HG03066 (cell line): ENCODE measurements around the gene SLC14A1.

Experiments used
- ATAC-seq: cut with Tn5 transposase; IDR thresholded peaks from one replicate; pipeline ENCODE4 v1.9.1; 2021; ENCODE audit warnings: low read depth; ENCODE audit not compliant: unreplicated experiment

Gene SLC14A1

DNA sequence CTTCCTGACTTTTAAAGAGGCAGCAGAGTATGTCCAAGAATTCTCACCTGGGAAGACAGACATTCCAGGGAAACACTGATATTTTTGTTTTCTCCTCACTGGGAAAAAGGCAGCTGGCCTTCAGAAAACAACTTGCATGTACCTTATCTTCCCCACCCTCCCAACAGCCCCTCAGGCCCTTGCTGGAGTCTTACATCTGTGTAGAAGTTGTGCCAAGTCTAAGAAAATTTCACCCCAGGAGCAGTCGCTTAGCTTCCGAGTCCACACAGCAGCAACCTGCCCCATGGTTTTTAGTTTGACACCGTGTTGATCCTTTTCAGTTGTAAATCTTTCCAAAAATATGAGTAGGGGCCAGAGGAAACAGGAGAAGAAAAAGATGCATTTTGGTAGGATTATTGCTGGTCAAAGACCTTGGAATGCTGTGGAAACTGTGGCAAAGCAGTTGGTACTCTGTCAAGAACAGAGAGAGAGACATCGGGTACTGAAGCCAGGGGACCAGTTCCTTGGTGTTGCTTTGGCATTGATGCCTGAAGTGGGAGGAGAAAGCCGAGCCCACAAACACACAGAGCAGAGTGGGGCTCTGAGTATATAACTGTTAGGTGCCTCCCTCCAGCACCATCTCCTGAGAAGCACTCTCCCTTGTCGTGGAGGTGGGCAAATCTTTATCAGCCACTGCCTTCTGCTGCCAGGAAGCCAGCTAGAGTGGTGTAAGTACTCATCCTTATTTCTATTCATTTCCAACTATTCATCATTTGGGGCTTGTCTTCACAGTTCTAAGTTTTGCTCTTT lies at the start of gene SLC14A1:
TSS of gene SLC14A1 (plus strand) at position 615 of the 789 bp plus-strand sequence. CDS start 6,140 bp downstream, outside the sequence.
- no peak for ATAC-seq

DNA sequence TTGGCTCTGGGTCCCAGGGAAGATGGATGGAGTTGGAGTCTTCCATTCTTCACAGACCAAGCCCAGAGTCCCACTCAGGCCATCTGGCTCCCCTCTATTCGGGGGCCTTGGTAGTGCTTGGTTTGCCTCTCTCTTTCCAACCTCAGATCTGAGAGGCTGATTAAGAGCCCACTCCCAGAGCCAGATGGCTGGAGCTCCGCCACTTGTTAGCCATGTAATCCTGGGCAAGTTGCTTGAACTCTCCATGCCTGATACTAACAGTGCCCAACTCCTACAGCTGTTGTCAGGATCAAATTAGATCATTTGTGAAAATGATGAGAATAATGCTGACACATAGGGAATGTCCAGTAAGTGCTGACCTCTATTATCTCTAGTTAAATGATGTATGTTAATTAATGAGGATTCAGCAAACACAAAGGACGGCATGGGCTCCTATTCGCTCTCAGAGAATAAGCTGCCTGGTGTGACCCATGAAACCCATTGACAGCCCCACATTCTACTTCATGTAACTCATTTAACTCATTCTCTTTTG lies 46.6 kb upstream of the SLC14A1 start:
- no peak for ATAC-seq

DNA sequence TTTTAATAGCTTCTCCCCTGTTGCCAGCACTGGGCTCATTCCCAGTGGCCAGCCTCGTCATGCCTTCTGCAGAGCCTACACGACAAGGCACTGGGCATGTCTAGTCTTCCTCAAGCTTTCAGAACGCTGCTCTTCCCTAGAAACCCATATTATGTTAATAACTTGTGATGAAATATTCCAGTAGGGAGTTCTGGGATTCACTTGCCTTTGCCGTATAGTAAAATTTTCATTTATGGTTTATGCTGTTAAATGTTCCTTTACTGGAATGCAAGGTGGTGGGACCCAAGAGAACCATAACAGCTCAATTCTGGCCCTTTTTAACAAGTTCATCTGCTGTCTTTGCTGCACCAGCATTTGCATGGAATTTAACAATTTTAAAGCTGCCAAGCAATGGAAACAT lies 45.5 kb upstream of the SLC14A1 start:
- ATAC-seq: no peak

DNA sequence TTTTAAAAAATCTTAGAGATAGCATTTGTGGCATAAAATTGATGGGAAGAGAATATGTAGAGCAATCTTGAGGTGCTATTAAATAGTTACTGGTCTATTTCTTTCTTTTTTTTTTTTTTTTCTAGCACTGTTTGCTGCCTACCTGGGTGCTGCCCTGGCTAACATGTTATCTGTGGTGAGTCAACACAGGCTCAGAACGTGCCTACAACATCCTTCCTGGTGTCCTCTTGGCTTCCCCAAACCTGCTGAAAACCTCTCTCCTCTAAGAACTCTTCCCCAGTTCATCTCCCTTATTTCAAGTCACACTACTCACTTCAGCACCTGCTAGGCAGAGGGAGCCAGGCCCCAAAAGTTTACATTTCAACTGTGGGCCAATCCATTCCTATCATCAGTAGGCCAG lies 45.1 kb upstream of the SLC14A1 start:
- ATAC-seq: no peak

DNA sequence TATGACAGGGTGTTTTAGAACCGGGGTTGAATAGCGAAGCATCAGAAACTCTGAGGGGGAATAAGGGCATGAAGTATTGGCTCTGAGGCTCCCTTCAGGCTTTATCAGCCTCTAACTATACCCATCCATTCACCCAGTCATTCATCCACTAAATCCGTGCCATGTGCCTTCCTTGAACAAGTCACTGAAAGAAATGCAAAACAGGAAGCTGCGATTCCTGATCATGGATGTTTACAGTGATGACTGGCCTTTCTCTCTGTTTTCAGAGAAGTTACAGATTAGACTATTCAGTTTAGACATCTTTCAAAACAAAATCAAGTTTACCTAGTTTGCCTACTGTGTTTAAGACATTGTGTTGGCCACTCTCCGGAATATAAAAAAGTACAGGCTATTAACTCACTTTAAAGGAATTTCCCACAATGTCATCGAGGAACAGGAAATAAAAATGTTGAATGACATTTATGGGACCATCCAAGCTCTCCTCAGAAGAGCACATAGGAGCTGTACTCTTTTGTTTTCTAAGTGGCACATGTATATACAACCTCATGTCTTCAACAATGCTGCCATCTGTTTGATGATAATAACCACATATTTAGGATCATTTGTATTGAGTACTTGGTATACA lies 43.8 kb upstream of the SLC14A1 start:
- ATAC-seq: no peak

DNA sequence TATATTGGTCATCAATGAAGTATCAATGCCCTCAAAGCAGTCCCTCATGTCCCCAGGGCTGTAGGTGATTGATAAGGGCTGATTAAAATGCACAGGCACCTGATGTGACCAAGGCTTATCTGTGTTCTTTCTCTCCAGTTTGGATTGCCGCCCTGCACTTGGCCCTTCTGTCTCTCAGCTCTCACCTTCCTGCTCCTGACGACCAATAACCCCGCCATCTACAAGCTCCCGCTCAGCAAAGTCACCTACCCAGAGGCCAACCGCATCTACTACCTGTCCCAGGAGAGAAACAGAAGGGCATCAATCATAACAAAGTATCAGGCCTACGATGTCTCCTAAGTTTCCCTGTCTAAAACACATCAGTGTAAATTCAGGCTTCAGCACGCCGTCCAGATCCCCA lies 41.8 kb upstream of the SLC14A1 start:
- no peak for ATAC-seq

DNA sequence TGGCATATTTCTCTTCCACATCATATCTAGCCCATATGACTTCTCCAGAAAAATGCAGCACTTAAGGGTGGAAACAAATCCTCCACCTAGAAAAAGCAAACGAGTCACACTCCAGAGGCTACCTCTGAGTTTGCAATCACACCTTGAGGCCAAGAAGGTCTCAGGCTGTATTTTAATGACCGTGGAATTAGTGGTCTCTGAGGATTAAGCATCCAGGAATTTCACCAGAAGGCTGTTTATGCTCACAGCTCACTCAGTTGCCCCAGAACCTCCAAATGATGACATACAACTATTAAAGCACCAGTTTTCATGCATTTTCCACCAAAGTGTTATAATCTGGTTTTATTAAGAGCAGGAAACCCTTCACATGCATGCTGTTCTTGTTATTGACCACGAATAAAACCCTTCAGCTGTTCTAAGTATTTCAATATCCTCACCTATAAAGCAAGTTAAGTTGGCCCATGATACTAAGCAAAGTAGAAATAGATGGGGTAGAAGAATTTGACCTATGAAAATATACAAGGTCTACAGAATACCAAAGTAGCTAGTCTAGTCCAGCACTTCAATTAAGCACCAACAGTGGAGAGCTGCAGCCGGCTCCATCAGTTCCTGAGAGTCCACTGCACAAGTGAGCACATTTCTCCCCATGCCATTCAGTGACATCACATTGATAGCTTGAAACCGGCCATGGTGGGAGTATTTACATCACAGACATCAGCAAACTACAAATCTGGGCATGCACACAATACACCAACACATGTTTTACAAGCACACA lies 39.5 kb upstream of the SLC14A1 start:
- ATAC-seq: no peak

DNA sequence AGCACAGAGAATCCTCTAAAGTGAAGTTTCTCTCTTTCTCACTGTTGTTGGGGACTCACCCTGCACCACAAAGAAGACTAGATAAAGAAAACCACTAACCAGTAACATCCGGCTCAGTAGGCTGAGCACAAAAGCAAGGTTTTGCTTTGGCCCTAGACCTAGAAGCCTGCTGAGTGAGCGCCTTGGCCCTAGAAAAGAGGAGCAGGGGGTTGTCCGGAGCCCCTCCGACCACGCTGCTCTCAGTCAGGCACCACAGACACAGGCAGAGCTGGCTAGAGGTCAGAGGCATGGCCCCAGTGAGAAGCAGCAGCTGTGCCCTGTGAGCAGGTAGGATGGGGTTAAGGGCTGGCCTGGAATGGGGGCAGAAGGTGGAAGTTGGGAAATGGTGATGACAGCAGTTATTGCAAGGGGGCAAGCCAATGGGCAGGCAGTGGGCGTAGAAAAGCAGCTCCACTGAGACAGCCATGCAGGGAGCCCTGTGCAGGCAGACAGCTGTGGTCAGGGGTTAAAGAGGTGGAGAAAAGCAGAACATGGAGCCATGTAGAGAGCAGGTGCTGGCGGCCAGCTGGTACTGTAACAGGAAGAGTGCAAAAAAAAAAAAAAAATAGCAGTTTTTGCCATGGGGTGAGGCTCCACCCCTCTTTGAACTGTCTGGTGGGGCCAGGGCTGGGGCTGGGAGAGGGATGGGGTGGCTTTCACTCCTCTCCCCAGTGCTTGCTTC lies 36.9 kb upstream of the SLC14A1 start:
- peak; percentile 77 for ATAC-seq

DNA sequence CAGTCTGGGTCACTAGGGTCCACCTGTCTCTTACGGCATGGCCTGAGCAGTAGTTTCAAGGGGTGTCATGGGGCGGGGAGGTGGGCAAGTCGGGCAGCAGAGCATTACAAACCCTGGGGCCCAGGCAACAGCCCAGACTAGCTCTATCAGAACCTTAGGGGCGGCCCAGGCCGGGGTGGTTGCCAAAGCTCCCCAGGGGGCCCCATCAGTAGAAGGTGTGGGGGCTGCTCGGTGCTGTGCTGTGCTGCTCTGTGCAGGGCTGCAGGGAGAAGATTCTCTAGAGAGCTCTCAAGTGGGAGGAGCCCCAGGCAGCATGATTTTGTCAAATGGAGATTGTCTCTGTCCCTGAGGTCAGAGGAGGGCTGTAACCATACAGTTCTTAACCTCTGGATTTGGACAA lies 36.4 kb upstream of the SLC14A1 start:
- peak; percentile 45 for ATAC-seq

DNA sequence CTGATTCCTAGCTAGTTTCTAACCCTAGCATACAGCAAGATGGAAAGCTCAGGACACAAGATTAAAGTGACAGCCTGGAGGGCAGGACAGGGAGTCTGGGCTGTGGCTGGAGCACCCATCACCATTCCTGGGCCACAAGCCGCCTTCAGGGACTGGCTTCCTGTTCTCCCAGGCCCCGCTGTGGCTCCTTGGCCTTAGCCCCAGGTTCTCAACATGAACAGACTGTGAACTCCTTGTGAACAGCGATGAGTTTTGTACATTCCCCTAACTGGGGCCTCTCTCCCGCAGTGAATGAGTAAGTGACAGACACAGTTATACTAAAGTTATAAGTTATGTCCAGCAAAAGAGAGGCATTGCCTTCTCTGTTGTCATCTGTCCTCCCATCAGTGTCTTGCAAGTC lies 35.9 kb upstream of the SLC14A1 start:
- no peak for ATAC-seq

DNA sequence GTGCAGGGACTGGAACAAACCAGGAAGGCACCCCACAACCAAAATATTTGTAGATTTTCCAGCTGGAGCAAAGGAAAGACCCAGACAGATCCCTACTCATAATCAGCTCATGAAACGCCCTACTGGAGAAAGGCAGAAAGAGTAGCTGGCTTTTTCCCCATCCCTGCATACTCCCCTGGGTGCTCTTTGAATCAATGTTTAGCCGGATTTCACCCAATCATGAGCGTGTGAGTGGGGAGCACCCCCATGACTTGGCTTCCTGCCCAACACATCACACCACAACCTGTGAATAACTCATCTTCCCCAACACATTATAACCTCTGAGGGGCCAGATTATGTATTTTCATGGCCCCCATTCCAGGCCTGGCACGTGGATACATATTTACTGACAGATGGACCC lies 35.1 kb upstream of the SLC14A1 start:
- ATAC-seq: no peak

DNA sequence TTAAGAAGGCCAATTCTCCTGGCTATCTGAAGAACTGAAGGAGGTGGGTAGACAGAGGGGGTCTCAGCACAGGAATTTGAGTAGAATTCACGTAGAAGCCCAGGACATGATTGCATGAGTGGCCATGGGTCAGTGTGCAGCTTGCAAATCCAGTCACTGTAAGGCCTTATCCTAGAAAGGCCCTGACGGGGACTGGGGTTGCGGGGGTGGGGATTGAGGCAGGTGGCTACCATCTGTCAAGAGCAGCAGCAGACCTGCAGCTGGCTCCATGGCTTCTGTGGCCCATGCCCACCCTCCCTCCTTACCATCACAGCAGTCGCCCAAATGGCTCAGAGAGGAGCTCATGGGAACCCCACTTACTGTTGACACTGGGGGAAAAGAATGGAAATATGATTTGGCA lies 34.6 kb upstream of the SLC14A1 start:
- no peak for ATAC-seq

DNA sequence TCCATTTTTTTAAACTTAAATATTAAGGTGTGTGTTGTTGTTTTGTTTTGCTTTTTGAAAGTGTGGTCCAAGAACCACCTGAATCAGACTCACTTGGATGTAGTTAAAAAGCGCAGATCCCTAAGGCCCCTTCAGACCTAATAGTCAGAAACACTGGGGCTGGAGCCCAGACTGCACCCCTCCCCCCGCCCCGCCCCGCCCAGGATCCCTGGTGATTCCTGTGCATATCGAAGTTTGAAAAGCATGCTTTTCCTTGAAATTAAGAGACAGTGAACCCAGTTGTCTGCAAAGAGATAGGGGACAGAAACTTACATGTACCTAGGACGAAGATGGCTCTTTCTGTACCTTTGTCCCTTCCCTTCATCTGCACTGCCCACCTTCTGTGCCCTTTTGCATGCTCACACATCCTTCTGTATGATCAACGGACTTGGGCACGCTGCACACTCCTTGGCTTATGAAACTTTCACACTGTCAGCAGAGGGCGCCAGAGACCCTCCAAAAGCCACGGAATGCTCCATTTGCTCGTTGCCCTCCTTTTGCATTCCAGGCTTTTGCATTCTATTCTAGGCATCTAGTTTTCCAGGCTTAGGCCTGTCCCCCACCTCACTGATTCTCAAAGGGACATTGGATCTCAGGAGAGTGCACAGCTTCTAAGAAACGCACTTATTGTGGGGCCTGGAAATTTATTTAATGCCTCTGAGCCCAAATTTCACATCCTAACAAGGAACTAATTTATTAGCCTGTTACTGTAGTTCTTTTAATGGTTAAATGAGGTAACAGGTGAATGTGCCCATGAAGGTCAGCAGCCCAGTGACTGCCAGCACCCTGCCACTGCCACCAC lies 32.8 kb upstream of the SLC14A1 start:
- ATAC-seq: no peak

DNA sequence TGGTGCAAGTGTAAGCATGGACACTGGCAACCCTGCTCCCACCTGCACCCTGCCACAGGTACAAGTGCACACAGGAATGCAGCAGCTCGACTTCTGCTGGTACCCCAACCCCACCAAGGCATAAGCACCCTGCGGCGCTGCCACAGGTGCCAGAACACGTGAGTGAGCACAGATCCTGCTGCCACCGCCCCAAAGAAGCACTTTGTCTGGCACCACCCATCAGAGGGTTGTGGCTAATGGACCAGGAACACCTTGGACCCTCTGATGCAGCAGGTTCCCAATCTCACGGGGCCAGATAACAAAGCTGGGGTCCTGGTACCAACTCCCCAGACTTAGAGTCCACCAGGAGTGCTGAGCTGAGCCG lies 32.2 kb upstream of the SLC14A1 start:
- ATAC-seq: no peak

DNA sequence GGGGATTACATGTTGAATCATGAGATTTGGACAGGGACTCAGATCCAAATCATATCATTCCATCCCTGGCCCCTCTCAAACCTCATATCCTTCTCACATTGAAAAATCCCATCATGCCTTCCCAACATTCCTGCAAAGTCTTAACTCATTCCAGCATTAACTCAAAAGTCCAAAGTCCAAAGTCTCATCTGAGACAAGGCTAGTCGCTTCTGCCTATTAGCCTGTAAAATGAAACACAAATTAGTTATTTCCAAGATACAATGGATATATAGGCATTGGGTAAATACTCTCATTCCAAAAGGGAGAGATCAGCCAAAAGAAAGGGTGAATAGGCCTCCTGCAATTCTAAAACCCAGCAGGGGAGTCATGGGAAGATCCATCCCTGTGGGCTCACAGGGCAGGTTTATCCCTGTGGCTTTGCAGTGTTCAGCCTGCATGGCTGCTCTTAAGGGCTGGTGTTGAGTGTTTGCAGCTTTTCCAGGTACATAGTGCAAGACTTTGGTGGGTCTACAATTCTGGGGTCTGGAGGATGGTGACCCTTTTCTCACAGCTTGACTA lies 21.2 kb upstream of the SLC14A1 start:
- no peak for ATAC-seq

DNA sequence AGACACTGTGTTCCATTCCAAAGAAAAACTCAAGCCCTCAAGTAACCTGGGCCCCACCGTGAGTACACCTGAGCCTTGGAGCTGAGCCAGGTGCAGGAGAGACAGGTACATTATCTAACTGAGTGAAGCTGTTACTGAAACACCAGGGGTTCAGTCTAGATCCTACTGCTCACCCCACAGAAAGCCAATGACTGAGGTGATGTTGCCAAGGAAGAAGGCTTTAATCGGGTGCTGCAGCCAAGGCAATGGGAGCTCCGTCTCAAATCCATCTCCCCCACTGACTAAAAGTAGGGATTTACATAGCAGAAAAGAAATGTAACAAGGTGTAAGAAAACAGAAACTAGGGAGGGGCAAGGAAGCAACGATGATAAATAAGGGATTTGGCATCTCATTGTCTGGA lies 15.2 kb upstream of the SLC14A1 start:
- ATAC-seq: no peak

DNA sequence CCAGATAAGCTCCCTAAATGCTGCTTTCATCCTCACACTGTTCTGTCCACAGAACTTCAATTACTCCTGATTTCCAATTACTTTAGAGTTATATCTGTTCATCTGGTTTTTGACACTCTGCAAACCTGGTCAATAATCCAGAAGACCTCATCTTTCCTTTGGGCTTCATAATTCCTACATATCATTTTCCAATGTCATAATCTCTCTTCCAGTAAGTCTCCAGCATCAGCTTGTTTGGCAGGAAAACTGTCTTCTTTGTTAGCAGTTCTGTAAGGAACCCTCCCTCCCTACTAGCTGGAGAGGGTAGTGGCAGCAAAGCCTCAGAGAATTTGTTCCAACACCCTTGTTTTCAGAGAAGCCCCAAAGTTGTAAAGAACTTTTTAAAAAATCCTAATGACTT lies 11.9 kb upstream of the SLC14A1 start:
- no peak for ATAC-seq

DNA sequence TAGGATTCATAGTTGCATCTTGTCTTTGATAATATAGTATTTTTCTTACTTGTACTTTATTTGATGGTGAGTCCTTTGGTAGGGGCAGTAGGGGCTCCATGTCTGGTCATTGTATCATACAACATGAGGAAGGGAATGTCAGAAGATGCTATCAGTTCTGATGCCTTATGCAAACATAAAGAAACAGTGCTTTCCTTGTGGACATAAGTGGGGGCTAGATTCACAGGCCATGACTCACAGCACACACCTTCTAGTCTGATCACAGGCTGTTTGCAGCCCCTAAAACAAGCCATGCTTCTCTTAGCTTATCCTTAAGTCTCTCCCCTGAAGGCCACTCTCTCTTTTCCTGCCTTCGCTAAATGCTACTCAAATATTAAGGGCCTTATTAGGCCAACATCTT lies 10.7 kb upstream of the SLC14A1 start:
- no peak for ATAC-seq

DNA sequence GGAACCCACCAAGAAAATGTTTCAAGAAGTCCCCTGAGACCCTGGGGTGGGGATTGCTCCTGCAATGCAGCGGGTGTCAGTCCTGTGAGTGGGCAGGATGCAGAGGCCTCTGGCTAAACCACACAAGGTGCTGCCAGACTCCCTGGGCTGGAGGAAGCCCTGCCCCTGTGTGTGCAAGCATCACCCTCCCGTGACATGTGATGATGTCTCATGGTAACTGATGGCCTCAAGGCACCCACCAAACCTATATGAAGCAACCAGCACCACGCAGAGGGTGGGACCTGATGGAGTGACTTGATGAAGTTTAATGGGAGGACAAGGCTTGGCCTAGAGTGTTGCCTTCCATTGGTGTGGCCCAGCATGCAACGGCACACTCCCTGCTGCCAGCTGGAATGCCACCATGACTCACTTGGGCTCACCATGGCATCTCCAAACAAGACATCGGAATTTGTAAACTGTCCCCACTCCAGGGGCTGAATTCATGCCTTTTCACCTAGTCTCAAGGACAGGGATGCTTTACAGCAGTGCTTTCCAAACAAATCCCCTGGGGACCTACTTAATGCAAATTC lies 8.7 kb upstream of the SLC14A1 start:
- no peak for ATAC-seq
